Measurements from ENCODE around the gene NAP1L3. TPM values are rescaled to one million over a fixed set of nuclear protein-coding genes. Genes with fewer than 3 reads are reported as not detected.

Gene NAP1L3, protein sequence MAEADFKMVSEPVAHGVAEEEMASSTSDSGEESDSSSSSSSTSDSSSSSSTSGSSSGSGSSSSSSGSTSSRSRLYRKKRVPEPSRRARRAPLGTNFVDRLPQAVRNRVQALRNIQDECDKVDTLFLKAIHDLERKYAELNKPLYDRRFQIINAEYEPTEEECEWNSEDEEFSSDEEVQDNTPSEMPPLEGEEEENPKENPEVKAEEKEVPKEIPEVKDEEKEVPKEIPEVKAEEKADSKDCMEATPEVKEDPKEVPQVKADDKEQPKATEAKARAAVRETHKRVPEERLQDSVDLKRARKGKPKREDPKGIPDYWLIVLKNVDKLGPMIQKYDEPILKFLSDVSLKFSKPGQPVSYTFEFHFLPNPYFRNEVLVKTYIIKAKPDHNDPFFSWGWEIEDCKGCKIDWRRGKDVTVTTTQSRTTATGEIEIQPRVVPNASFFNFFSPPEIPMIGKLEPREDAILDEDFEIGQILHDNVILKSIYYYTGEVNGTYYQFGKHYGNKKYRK
- 1.7 and 3.0 TPM in 2 replicates for total RNA-seq (2014; rRNA removed; shearing (Covaris generic))

DNA sequence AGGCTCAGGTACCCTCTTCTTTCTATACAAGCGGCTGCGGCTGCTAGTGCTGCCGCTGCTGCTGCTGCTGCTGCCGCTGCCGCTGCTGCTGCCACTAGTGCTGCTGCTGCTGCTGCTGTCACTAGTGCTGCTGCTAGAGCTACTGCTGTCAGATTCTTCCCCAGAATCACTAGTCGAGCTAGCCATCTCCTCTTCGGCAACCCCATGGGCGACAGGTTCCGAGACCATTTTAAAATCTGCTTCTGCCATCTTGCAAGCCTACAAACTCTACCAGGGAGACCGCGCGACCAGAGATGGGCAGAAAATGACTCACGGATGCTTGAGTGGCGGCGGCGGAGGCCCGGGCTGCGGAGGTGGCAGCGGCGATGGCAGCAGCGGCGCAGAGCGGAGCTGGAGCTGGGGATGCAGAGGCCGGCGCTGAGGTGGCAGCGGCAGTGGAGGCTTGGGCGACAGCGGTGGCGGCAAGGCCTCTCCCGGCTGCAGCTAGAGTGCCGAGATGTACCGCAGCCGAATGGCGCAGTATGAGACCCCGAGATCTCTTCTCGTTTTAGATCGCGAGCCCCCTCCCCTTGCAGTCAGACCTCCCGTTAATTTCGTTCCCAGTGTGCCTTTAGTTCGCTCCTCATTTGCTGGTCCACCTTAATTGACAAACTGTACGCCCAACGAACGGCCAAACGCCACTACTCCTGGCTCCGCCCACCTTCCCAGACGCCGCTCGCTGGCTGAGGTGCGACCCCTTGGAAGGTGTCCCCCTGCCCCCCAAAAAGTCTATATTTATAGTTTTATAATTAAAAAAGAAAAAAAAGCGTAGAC lies at the start of gene NAP1L3:
Gene NAP1L3, minus strand, starts transcription at position 523 of the 813 bp plus-strand sequence. Its CDS starts 274 bp downstream, at position 249.
- H3K27ac ChIP-seq: no peak within 1 kb of the TSS
- DNase-seq (ENCODE audit: low read depth in 1 of 2, low spot score in 2 of 2): peak; percentile 41 to 42
- H3K36me3 ChIP-seq: no peaks in the 10 kb centered on the region
- H3K4me3 ChIP-seq: peak within 1 kb of the TSS; percentile 38
- no peaks in the 10 kb centered on the region for H3K4me1 ChIP-seq (replicated peaks)
- H3K9me3 ChIP-seq (replicated peaks): no peaks in the 10 kb centered on the region
- no peaks in the 10 kb centered on the region for H3K27me3 ChIP-seq (replicated peaks)

DNA sequence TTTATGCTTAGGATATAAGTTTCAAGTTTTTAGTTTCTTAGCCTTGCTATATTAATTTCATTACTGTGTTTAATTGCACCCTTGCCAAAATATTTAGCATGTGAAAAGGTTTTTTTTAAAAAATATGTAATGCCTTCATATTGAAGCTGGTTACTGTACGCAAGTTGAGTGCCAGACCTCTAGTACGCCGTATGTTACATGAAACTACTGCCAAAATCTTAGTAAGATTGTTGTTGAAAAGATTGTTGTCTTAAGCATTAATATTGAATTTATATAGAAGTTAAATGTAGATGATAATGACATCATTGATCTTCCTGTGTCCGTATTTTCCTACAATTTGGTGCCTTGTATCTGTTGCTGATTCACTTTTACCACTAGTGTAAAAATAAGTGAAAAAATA lies 37.7 kb upstream of the NAP1L3 start:
- H3K4me1 ChIP-seq (replicated peaks): no peaks in the 10 kb centered on the region
- H3K9me3 ChIP-seq (replicated peaks): no peaks in the 10 kb centered on the region
- no peak overlapping the region for H3K4me3 ChIP-seq
- H3K27me3 ChIP-seq (replicated peaks): no peaks in the 10 kb centered on the region
- H3K36me3 ChIP-seq: no peaks in the 10 kb centered on the region
- DNase-seq (ENCODE audit: low read depth in 1 of 2, low spot score in 2 of 2): no peak
- H3K27ac ChIP-seq: no peak overlapping the region

DNA sequence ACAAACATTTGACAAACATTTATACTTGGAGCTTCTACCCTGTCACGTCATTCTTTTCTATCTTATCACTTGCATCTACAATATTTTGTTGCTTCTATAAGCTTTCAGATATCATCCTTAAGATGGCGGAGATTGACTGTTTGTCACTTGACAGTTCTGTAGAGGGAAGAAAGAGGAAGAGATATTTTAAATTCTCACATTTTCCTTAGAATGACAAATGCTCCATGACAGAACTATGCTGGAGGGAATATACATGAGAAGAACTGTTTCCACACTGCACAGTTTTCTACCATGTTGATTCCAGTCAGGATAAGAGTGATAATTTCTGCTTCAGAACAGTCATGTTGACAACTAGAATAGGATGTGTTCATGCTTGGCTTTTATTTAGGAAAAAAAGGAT lies 30.3 kb upstream of the NAP1L3 start:
- Histone ChIP-seq H3K27me3 (replicated peaks) (no peaks in the 10 kb centered on the region), H3K4me1 (replicated peaks) (no peaks in the 10 kb centered on the region), H3K36me3 (no peaks in the 10 kb centered on the region), H3K9me3 (replicated peaks) (no peaks in the 10 kb centered on the region), H3K27ac (no peak overlapping the region), H3K4me3 (no peak overlapping the region)
- no peak for DNase-seq (ENCODE audit: low read depth in 1 of 2, low spot score in 2 of 2)

DNA sequence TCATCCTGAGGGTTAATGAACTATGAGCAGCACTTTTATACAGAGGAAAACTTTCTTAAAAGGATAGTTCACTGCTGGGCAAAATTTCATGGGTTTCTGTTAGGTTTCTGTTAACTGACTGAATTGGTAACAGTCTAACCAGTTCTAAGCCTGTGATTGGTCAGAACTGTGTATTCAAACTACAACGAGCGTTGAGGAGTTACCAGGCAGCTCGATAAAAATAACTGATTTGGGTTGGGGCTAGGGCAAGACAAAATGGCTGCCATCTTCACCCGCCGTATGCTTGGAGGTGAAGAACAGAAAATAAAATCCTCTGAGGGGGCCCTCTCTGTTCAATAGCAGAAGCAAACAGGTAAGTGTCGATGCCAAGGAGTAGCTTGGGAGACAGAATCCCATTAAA lies 22.6 kb upstream of the NAP1L3 start:
- no peak overlapping the region for H3K27ac ChIP-seq
- no peaks in the 10 kb centered on the region for H3K9me3 ChIP-seq (replicated peaks)
- no peaks in the 10 kb centered on the region for H3K27me3 ChIP-seq (replicated peaks)
- H3K36me3 ChIP-seq: no peaks in the 10 kb centered on the region
- H3K4me1 ChIP-seq (replicated peaks): no peaks in the 10 kb centered on the region
- DNase-seq (ENCODE audit: low read depth in 1 of 2, low spot score in 2 of 2): no peak
- H3K4me3 ChIP-seq: no peak overlapping the region

DNA sequence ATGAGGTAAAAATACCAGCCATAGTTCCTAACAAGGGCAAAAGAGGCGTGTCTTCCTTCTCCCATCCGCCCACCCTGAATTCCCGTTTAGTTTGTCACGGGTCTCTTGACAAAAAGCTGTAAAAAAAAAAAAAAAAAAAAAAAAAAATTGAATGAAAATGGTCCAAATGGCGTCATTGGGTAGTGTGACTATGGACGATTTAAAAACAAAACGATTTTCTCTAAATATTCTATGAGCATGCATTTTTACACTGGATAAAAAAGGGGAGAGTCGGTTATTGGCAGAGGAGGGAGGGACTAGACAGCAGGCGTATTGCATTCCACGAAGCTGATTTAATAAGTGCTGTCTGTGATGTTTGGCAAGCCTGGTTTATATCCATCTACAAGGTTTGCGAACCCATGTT lies 492 bp upstream of the NAP1L3 start, which contains the start of gene FAM133A:
Gene FAM133A, plus strand, starts transcription at position 338 of the 403 bp plus-strand sequence. CDS start 35,214 bp downstream, outside the sequence.
- DNase-seq (ENCODE audit: low read depth in 1 of 2, low spot score in 2 of 2): peak in 1 of 2 experiments; percentile 26
- H3K27me3 ChIP-seq (replicated peaks): no peaks in the 10 kb centered on the region
- no peaks in the 10 kb centered on the region for H3K4me1 ChIP-seq (replicated peaks)
- H3K9me3 ChIP-seq (replicated peaks): no peaks in the 10 kb centered on the region
- H3K36me3 ChIP-seq: no peaks in the 10 kb centered on the region
- H3K27ac ChIP-seq: no peak within 1 kb of the TSS
- H3K4me3 ChIP-seq: peak within 1 kb of the TSS; percentile 38

DNA sequence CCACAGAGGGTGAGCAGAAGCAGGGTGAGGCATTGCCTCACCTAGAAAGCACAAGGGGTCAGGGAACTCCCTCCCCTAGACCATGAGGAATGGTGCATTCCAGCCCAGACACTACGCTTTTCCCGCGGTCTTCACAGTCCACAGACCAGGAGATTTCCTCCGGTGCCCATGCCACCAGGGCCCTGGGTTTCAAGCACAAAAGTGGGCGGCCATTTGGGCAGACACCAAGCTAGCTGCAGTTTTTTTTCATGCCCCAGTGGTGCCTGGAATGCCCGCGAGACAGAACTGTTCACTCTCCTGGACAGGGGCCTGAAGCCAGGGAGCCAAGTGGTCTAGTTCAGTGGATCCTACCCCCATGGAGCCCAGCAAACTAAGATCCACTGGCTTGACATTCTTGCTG lies 12.8 kb downstream of the NAP1L3 start:
- Histone ChIP-seq H3K9me3 (replicated peaks) (no peaks in the 10 kb centered on the region), H3K4me1 (replicated peaks) (no peaks in the 10 kb centered on the region), H3K4me3 (no peak overlapping the region), H3K27ac (no peak overlapping the region), H3K36me3 (no peaks in the 10 kb centered on the region), H3K27me3 (replicated peaks) (no peaks in the 10 kb centered on the region)
- DNase-seq (ENCODE audit: low read depth in 1 of 2, low spot score in 2 of 2): no peak

DNA sequence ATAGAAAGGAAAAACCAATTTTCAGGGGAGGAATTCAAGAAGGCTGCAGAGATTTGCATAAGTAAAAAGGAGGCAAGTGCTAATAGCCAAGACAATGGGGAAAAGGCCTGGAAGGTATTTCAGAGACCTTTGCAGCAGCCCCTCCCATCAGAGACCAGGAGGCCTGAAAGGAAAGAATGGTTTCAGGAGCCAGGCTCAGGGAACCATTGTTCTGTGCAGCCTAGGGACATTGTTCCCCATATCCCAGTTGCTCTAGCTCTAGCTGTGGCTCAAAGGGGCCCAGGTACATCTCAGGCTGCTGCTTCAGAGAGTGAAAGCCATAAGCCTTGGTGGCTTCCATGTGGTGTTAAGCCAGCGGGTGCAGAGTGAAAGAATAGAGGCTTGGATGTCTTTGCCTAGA lies 24.0 kb downstream of the NAP1L3 start:
- no peak for DNase-seq (ENCODE audit: low read depth in 1 of 2, low spot score in 2 of 2)
- Histone ChIP-seq H3K4me1 (replicated peaks) (no peaks in the 10 kb centered on the region), H3K9me3 (replicated peaks) (no peaks in the 10 kb centered on the region), H3K36me3 (no peaks in the 10 kb centered on the region), H3K27me3 (replicated peaks) (no peaks in the 10 kb centered on the region), H3K4me3 (no peak overlapping the region), H3K27ac (no peak overlapping the region)

DNA sequence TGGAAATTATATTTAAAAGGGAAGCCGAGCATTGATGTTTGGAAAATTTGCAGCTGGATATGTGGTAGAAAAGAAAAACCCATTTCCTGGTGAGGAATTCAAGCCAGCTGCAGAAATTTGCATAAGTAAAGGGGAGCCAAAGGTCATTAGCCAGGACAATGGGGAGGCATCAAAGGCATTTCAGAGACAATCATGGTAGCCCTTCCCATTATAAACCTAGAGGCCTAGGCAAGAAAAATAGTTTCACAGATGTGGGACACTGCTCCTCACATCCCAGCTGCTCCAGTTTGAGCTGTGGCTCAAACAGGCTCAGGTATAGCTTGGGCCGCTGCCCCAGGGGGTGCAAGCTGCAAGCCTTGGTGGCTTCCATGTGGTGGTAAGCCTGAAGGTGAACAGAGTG lies 35.8 kb downstream of the NAP1L3 start:
- Histone ChIP-seq H3K36me3 (no peaks in the 10 kb centered on the region), H3K4me1 (replicated peaks) (no peaks in the 10 kb centered on the region), H3K9me3 (replicated peaks) (no peaks in the 10 kb centered on the region), H3K27ac (no peak overlapping the region), H3K27me3 (replicated peaks) (no peaks in the 10 kb centered on the region), H3K4me3 (no peak overlapping the region)
- DNase-seq (ENCODE audit: low read depth in 1 of 2, low spot score in 2 of 2): no peak

Other genes starting within 250 kb of the NAP1L3 start
- gene FAM133A, start 628 bp upstream of the NAP1L3 start, total RNA-seq (2014; rRNA removed; shearing (Covaris generic)): 0.03 TPM in 1 of 2 replicates, not detected in the other

All from SJSA1 (cell line).